Measurements from ENCODE around the gene VIPR1. TPM values are rescaled to one million over a fixed set of nuclear protein-coding genes. Genes with fewer than 3 reads are reported as not detected.

Gene VIPR1
- total RNA-seq, 1 donor from 2014 or later, result 27.0 TPM

GRCh38 chr3:42493126-42493797 lies 9.2 kb upstream of the VIPR1 start:
- DNase-seq (ENCODE audit: low spot score), result peak; percentile 26
- no peak for ATAC-seq

GRCh38 chr3:42493798-42494151 lies 8.7 kb upstream of the VIPR1 start:
- no peak for DNase-seq (ENCODE audit: low spot score)

GRCh38 chr3:42495393-42495792 lies 7.0 kb upstream of the VIPR1 start:
- DNase-seq (ENCODE audit: low spot score) (peak; percentile 10), ATAC-seq (no peak)

More at GRCh38 chr3:42493798-42494151, 8.7 kb upstream of the VIPR1 start:
- no peak for ATAC-seq

GRCh38 chr3:42497009-42497731 lies 5.3 kb upstream of the VIPR1 start:
- ATAC-seq, result no peak

DNA sequence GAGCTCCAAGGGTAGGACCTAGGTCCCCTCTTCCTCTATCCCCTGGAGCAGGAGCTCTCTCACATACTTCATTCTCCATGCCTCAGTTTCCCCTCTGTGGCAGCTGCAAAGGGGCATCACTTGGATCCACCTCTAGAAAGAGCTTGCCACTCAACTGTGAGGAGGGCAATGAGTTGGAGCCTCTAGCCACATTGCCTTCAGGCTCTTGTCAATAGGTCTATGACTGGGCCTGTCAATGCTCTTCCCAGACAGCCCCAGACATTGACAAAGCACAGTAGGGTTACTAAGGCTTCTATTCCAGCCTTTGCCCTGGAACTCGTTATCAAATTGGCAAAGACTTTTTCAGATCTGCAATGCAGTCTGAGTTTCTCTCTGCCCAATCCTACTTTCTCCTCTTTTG lies 4.4 kb upstream of the VIPR1 start:
- ATAC-seq, result no peak
- peak; percentile 12 for DNase-seq (ENCODE audit: low spot score)

More at GRCh38 chr3:42497009-42497731, 5.3 kb upstream of the VIPR1 start:
- DNase-seq (ENCODE audit: low spot score), result peak; percentile 19

- ATAC-seq (no peak), DNase-seq (ENCODE audit: low spot score) (peak; percentile 28)
Measured at GRCh38 chr3:42498791-42499477, 3.5 kb upstream of the VIPR1 start.

DNA sequence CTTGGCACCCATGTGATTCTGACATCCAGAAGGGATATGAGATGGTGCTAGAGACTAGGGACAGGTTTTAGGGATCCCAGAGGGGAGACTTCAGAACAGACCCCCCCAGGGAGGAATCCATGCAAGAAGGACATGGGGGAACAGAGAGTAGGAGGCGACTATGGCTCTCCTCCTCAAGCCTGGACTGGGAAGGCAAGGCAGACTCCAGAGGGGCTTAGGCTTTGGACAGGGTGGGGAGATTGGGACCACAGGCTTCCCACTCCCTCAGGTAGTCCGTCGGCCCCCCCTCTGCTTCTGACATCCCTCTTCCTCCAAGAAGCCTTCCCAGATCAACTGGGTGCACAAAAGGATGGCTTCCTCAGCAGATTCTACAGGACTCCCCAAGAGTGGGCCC lies 3.0 kb upstream of the VIPR1 start:
- ATAC-seq, result no peak
- DNase-seq (ENCODE audit: low spot score), result peak; percentile 26

GRCh38 chr3:42500091-42500490 lies 2.4 kb upstream of the VIPR1 start:
- DNase-seq (ENCODE audit: low spot score), result peak; percentile 29
- ATAC-seq, result no peak

DNA sequence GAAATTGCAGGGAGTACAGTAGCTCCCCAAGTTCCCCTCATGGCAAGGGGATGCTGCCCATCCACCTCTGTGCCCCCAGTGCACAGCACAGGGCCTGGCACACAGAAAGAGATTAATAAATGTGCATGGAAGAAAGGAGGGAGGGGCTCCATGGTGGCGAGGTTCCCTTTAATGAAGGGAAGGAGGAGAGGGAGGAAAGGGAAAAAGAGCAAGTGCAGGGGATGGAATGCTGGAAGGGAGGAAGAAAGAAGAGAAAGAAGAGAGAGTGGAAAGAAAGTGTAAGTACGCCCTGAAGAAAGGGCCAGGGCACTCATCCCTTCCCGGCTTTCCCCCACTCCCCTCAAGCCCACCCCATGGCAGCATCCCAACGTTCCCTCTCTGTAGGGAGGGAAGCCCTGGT lies 1.5 kb upstream of the VIPR1 start:
- ATAC-seq (no peak), DNase-seq (ENCODE audit: low spot score) (no peak)

DNA sequence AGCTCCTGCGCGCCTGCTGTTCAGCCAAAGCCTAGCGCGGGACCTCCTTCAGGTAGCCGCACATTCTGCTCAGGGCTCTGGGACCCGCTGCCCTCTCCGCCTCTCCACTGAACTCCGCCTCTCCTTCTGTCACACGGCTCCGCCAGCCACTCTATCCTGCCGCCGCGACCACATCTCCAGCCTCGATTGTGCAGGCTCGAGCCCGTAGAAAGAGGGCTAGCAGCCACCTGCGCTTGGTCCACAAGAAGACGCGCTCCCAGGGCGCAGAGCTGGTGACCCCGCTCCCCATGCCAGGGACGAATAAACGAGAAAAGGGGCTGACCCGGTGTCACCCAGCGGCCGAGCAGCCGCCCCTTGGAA lies 1.1 kb upstream of the VIPR1 start:
- no peak for DNase-seq (ENCODE audit: low spot score)
- no peak for ATAC-seq

GRCh38 chr3:42501681-42502428 lies 588 bp upstream of the VIPR1 start:
- DNase-seq (ENCODE audit: low spot score) (peak; percentile 75), ATAC-seq (peak; percentile 84)

DNA sequence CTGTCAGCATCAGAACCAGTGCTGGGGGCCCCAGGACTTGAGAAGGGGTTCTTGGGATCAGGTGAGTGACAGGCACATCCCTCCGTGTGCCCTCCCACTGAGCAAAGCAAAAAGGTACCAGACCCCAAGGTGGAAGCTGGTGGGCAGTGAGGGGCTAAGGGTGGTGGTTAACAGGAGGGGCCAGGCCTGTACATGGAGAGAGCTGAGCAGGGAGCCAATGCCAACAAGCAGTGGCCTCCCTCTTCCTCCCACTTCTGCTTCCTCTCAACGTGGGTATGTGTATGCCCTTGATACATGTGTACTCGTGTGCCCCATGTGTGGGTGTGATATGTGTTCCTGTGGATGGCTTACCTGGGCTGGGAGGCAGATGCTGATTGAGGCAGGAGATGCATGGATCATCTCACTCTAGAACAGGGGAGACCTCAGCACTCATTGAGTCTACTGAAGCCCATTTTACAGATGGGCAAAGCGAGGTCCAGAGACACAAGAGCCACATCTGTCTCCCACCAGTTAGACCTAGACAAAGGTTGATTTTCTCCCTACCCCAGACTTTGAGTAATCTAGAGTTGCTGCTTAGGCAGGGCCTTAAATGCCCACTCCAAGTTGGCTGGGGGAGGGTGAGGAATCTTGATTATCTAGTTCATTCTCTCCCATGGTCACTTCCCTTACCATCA lies 945 bp downstream of the VIPR1 start:
- no peak for DNase-seq (ENCODE audit: low spot score)
- ATAC-seq, result no peak

DNA sequence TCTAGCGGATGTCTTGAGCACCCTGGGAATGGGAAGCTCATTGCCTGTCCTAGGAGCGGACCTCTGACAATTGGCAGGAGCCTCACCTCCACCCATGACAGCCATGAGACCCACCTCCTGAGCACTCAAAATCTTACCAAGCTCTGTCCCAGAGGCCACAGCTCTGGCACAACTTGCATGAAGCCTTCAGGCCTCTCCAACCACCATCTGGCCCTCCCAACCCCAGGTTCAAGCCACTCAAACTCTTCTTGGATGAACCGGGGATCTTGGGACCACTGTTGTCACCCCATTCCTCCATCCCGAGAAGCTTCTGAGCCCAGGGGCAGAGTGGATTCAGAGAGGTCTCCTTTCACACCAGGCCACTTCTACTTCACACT lies 1.5 kb downstream of the VIPR1 start:
- peak; percentile 26 for DNase-seq (ENCODE audit: low spot score)
- no peak for ATAC-seq

DNA sequence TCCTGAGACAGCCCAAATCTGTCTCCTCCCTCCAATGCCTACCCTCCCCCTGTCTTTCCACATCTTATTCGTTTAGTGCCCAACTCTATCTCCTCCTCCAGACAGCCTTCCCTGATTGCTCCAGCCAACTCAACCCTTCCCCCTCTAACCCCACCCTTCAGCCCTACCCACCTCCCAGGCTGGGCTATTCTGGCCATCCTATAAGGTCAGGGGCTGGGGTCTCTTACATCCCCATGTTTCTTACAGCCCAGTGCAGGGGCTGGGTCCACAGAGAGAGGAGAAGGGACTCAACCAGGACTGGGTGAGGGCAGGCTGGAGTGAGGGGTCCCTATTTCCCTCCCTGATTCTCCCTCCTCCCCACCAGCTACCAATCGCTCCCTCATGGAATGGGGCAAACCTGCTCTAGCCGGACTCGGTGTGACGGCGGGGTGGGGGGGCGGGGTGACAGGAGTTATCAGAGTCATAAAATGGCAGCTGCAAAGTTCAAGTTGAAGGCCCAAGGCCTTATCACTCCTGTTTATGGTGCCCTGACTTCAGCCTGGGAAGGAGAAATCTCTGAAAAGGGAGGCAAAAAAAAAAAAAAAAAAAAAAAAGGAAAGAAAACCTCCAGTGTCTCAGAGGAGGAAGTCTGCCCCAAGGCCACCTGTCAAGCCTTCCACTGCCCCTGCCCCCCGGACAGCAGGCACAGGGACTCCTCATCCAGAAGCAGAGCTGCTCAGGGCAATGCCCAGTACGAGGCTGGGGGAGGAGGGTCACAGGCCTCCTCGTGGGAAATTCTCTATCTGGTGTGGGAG lies 2.1 kb downstream of the VIPR1 start:
- DNase-seq (ENCODE audit: low spot score) (peak; percentile 29), ATAC-seq (no peak)

- DNase-seq (ENCODE audit: low spot score) (peak; percentile 41), ATAC-seq (no peak)
Measured at GRCh38 chr3:42505128-42505848, 2.8 kb downstream of the VIPR1 start.

- peak; percentile 29 for DNase-seq (ENCODE audit: low spot score)
- ATAC-seq, result no peak
Measured at GRCh38 chr3:42505849-42506410, 3.5 kb downstream of the VIPR1 start.

GRCh38 chr3:42507252-42507651 lies 4.8 kb downstream of the VIPR1 start:
- ATAC-seq, result peak; percentile 12
- DNase-seq (ENCODE audit: low spot score), result peak; percentile 44

- ATAC-seq, result no peak
Measured at GRCh38 chr3:42507761-42508335, 5.4 kb downstream of the VIPR1 start.

DNA sequence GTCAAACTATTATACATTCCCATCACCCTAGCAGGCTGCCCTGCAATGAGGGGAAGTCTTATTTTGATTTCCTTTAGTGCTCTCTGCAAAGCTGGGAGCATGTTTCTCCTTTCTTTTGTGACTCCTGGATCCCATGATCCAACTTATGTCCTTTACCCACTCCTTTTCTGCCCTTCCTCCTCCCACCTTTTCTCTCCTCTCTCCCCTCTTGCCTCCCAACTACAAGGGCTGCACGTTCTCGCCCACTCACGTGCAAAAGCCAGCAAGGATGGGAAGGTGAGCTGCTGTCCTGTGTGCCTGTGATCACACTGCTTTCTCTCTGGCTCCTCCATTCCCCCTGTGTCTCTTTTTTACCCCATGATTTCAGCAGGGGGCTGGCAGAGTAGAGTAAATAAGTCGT lies 6.1 kb downstream of the VIPR1 start:
- ATAC-seq (no peak), DNase-seq (ENCODE audit: low spot score) (no peak)

More at GRCh38 chr3:42507761-42508335, 5.4 kb downstream of the VIPR1 start:
- DNase-seq (ENCODE audit: low spot score), result peak; percentile 18

Data from left lobe of liver (tissue), 2 donors.